GM12801 (cell line): ENCODE measurements around the gene CFAP57.

Source experiments
- CTCF ChIP-seq: IDR thresholded peaks from one replicate; pipeline ENCODE4 v1.5.1; 2011; ENCODE audit warnings: control low read depth; ENCODE audit not compliant: insufficient read length; ENCODE audit errors: extremely low read depth

CFAP57 gene

GRCh38 chr1:43171876-43172526 lies at the start of gene CFAP57, which contains the start of gene EBNA1BP2:
CFAP57 (plus strand) TSS chr1:43172330; CDS start chr1:43172754, 424 bp downstream.
EBNA1BP2 (minus strand) TSS chr1:43172290; CDS start chr1:43172118, 172 bp downstream.
- no peak for TF ChIP-seq CTCF

GRCh38 chr1:43123031-43123430 lies 49.1 kb upstream of the CFAP57 start:
- TF ChIP-seq CTCF, result no peak

- TF ChIP-seq CTCF, result no peak
These were observed 43.3 kb upstream of the CFAP57 start for GRCh38 chr1:43128816-43129215.

- TF ChIP-seq CTCF, result no peak
These were observed 42.7 kb upstream of the CFAP57 start for GRCh38 chr1:43129426-43129825.

- no peak for TF ChIP-seq CTCF
These were observed 38.1 kb upstream of the CFAP57 start for GRCh38 chr1:43134068-43134467.

- no peak for TF ChIP-seq CTCF
These were observed 37.5 kb upstream of the CFAP57 start for GRCh38 chr1:43134640-43135039.

- TF ChIP-seq CTCF, result no peak
These were observed 36.0 kb upstream of the CFAP57 start for GRCh38 chr1:43135857-43136781.
